Measurements from ENCODE around the gene HSD17B1. TPM values are rescaled to one million over a fixed set of nuclear protein-coding genes. Genes with fewer than 3 reads are reported as not detected.
"Not testable (repeated sequence)": the region's sequence is repeated elsewhere in the genome, so short reads cannot be mapped to it uniquely, and the experiment has no call there.

Gene HSD17B1
- polyA plus RNA-seq, 4 donors = 2.2 to 5.8 (median 3.5) TPM

DNA sequence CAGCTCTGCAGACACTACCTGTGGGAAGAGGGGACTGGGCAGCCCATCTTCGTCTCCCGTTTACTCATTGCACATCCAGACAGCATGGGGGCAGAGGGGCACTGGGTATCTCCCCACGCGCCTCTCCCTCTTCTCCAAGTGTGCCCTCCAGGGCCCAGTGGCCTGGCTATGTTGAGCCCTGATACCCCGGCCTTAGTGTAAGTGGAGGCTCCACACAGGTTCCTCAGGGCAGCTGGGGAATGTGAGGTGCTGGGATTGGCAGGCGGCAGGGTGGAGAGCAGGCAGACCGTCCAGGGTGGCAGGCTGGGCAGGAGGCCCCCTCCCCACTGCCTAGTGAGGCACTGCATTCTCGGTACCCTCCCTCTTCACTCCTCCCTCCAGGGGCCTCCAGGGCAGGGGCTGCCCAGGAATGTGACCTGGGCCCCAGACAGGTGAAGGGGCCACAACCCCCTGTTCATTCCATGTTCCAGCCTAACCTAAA, 29.9 kb upstream of the HSD17B1 start:
- DNase-seq (ENCODE audit: low read depth in 4 of 4, low spot score in 3 of 4) = no peak

DNA sequence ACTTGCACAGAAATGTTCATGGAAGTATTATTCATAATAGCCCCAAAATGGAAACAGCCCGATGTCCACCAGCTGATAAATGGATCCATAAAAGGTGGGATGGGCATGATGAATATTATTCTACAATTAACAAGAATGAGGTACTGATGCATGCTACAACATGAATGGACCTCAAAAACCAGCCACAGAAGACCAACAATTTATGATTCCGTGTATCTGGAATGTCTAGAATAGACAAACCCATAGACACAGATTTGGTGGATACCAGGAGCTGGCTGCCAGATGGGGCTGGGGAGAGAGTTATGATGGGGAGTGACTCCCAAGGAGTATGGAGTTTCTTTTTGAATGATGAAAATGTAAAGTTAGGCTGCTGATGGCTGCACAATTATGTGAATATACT, 27.5 kb upstream of the HSD17B1 start:
- no peak for DNase-seq (ENCODE audit: low read depth in 4 of 4, low spot score in 3 of 4)

DNA sequence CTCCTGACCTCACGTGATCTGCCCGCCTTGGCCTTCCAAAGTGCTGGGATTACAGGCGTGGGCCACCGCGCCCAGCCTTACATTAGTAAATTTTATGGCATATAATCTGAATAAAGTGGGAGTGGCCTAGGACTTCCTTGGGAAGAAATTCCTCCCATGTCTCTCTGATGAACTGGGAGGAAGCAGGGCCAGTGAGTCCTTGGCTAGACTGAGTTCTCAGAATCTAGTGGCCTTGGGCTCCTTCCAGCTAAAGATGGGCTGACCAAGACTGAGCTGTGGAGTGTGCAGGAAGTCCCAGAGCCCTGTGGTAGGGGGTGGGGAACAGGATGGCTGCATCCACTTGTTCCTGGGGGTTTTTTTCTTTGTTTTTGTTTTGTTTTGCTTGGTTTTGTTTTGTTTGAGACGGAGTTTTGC, 26.7 kb upstream of the HSD17B1 start:
- no peak for DNase-seq (ENCODE audit: low read depth in 4 of 4, low spot score in 3 of 4)

- no peak for DNase-seq (ENCODE audit: low read depth in 4 of 4, low spot score in 3 of 4)
Observed at GRCh38 chr17:42527932-42528331, 24.8 kb upstream of the HSD17B1 start.

DNA sequence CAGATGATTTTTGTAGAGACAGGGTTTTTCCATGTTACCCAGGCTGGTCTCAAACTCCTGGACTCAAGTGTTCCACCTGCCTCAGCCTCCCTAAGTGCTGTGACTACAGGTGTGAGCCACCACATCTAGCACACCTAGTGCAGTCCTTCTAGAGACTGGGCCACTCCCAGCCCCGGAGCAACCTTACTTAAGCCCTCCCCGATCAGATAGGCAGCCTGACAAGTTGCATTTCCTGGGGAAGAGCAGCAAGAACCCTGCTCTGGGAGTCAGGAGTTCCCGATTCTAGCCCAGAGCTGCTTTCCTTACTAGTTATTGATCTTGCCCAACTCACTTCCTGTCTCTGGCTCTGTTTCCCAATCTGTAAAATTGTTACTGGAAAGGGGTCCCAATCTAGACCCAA, 23.7 kb upstream of the HSD17B1 start:
- no peak for DNase-seq (ENCODE audit: low read depth in 4 of 4, low spot score in 3 of 4)

- no peak for DNase-seq (ENCODE audit: low read depth in 4 of 4, low spot score in 3 of 4)
Observed at GRCh38 chr17:42530952-42531454, 21.7 kb upstream of the HSD17B1 start.

GRCh38 chr17:42531455-42532354, 21.0 kb upstream of the HSD17B1 start:
- no peak for DNase-seq (ENCODE audit: low read depth in 4 of 4, low spot score in 3 of 4)

DNA sequence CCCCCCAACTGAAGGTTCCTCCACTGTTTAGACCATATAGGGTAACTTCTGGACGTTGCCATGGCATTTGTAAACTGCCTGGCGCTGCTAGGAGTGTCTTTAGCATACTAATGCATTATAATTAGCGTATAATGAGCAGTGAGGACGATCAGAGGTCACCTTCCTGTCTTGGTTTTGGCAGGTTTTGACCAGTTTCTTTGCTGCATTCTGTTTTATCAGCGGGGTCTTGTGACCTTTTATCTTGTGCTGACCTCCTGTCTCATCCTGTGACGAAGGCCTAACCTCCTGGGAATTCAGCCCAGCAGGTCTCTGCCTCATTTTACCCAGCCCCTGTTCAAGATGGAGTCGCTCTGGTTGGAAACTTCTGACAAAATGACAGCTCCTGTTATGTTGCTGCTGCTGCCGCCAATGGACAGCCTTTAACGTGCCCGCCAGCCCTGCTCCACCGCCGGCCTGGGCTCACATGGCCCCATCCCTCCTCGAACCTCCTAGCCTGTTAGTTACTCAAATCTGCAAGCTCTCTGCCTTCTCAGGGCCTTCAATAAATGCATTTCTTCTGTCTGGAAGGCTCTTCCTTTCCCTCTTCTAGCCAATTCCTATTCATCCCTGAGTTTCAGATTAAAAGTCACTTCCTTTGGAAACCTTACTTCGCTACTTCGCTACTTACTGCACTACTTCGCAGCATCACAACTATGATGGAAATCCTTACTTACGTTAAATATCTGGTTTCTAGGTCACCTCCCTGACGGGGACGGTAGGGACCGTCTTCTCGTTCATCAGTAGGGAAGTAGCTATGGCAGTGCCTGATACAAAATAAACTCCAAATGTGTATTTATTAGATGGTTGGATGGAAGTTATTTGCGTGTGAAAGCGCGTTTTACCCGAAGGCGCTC, 17.3 kb upstream of the HSD17B1 start:
- no peak for DNase-seq (ENCODE audit: low read depth in 4 of 4, low spot score in 3 of 4)

DNA sequence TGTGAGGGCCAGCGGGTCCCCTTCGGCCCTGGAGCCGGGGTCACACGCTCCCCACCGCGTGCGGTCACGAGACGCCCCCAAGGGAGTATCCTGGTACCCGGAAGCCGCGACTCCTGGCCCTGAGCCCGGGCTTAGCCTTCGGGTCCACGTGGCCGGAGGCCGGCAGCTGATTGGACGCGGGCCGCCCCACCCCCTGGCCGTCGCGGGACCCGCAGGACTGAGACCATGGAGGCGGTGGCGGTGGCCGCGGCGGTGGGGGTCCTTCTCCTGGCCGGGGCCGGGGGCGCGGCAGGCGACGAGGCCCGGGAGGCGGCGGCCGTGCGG, 16.7 kb upstream of the HSD17B1 start, which contains the start of gene NAGLU:
TSS of gene NAGLU (plus strand) at position 194 of the 324 bp plus-strand sequence. CDS start at position 226, 32 bp downstream.
- DNase-seq (ENCODE audit: low read depth in 4 of 4, low spot score in 3 of 4) = peak in 1 of 4 donors; percentile 70

DNA sequence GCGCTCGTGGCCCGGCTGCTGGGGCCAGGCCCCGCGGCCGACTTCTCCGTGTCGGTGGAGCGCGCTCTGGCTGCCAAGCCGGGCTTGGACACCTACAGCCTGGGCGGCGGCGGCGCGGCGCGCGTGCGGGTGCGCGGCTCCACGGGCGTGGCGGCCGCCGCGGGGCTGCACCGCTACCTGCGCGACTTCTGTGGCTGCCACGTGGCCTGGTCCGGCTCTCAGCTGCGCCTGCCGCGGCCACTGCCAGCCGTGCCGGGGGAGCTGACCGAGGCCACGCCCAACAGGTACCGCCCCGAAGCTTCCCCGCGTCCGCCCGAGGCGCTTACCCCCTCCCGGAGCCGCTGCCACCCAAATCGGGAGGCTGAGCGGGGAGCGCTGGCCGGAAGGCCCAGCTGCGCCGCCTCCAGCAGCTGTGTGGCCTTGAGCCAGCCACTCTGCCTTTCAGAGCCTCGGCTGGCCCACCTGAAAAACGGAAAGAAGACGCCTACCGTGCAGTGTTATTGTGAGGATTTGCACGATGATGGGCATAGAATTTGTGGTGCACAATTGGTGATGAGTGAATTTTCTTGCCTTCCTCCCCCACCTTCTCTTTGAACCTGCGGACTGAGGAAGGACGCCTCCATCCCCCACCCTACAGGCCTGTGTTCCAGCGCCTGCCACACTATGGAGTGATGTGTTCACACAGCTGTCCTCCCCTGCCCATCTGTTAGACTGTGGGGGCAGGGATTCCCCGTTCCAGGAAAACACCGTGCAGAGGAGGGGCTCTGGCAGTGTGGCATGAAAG, 16.2 kb upstream of the HSD17B1 start:
- no peak for DNase-seq (ENCODE audit: low read depth in 4 of 4, low spot score in 3 of 4)

GRCh38 chr17:42537156-42537805, 15.4 kb upstream of the HSD17B1 start:
- DNase-seq (ENCODE audit: low read depth in 4 of 4, low spot score in 3 of 4) = no peak

DNA sequence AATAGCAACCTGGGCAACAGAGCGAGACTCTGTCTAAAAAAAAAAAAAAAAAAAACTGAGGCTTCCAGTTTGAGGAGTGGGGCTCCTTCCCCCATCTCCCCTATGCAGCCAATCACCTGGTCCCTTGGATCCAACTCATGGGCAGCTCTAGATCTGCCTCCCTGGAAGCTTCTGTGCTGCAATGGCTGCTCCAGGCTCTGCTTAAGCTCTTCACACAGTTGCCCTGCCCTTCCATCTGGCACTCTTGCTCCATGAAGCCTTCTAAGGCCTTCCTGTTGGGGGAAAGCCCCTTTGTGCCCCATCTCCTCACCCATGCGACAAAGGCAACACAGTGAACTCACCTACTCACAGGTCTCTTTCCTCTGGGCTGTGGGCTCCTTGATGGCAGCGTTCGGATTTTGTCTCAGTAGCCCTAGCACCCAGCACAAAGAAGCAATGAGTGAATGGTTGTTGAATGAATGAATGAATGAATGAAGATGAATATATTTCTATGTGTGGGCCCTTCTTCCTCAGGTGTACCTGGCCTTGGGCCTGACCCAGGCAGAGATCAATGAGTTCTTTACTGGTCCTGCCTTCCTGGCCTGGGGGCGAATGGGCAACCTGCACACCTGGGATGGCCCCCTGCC, 14.8 kb upstream of the HSD17B1 start:
- no peak for DNase-seq (ENCODE audit: low read depth in 4 of 4, low spot score in 3 of 4)

GRCh38 chr17:42538482-42538881, 14.2 kb upstream of the HSD17B1 start:
- no peak for DNase-seq (ENCODE audit: low read depth in 4 of 4, low spot score in 3 of 4)

DNA sequence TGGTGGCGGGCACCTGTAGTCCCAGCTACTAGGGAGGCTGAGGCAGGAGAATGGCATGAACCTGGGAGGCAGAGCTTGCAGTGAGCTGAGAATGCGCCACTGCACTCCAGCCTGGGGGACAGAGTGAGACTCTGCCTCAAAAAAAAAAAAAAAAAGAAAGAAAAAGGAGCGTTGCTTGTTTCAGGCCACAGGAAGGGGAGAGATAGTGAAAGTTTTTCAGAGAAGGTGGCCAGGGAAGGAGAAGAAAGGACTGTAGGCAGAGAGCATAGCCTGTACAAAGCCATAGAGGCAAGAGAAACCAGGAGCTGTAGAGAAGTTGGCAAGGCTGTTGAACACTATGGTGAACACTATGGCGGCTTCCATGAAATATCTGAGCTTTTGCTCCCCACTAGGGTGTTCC, 12.2 kb upstream of the HSD17B1 start:
- not testable (repeated sequence) for DNase-seq (ENCODE audit: low read depth in 4 of 4, low spot score in 3 of 4)

DNA sequence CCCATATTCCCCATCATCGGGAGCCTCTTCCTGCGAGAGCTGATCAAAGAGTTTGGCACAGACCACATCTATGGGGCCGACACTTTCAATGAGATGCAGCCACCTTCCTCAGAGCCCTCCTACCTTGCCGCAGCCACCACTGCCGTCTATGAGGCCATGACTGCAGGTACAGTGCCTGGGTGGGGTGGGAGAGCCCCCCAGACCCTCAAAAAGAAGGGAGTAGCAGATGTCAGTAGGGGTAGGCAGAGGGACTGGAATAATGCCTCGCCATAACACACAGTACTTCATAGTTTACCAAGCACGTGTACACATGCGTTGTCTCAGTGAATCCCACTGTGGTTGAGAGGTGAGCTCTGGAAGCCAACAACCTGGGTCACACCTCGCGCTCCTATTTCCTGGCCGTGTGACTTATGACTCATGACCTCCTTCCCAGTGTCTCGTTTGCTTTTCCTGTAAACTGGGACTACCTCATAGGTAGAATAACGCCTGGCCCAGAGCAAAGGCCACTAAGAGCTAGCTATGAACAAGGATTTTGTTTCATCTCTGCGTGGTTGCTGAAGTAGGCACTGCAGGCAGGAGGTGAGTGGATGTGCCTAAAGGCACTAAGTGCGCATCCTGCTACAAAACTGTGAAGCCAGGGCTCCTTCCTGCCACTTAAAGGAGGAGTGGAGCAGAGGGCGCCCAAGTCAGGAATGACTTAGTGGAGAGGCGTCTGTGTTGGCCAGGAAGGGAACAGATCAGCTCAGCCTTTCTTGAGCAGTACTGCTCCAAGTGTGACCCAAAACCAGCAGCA, 11.5 kb upstream of the HSD17B1 start:
- no peak for DNase-seq (ENCODE audit: low read depth in 4 of 4, low spot score in 3 of 4)

DNA sequence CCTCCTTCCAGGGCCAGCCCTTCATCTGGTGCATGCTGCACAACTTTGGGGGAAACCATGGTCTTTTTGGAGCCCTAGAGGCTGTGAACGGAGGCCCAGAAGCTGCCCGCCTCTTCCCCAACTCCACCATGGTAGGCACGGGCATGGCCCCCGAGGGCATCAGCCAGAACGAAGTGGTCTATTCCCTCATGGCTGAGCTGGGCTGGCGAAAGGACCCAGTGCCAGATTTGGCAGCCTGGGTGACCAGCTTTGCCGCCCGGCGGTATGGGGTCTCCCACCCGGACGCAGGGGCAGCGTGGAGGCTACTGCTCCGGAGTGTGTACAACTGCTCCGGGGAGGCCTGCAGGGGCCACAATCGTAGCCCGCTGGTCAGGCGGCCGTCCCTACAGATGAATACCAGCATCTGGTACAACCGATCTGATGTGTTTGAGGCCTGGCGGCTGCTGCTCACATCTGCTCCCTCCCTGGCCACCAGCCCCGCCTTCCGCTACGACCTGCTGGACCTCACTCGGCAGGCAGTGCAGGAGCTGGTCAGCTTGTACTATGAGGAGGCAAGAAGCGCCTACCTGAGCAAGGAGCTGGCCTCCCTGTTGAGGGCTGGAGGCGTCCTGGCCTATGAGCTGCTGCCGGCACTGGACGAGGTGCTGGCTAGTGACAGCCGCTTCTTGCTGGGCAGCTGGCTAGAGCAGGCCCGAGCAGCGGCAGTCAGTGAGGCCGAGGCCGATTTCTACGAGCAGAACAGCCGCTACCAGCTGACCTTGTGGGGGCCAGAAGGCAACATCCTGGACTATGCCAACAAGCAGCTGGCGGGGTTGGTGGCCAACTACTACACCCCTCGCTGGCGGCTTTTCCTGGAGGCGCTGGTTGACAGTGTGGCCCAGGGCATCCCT, 9.3 kb upstream of the HSD17B1 start:
- no peak for DNase-seq (ENCODE audit: low read depth in 4 of 4, low spot score in 3 of 4)

DNA sequence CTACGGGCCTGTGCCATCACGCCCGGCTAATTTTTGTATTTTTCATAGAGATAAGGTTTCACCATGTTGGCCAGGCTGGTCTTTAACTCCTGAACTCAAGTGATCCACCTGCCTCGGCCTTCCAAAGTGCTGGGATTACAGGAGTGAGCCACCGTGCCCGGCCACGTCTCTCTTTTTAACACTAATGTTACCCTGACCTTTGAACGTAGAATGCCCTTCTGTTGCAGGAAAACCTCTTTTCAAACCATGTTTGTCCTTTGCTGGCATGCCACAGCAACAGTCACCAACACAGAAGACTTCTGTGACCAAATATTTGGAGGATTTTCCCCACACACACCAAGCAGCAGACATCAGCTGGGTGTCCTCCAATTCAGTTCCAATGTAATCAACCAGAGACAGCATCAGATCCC, 7.8 kb upstream of the HSD17B1 start:
- no peak for DNase-seq (ENCODE audit: low read depth in 4 of 4, low spot score in 3 of 4)
